ENCODE data around the gene ABCC4.
A peak's percentile ranks its signal among the peaks of the same experiment; 100 is the strongest.

The ABCC4 gene

GRCh38 chr13:95188128-95188527 lies 113.1 kb downstream of the ABCC4 start:
- Histone ChIP-seq H3K27me3 (no peaks in the 10 kb centered on the region), H3K4me1 (no peaks in the 10 kb centered on the region), H3K4me3 (no peak overlapping the region), H3K36me3 (no peaks in the 10 kb centered on the region), H3K9me3 (no peaks in the 10 kb centered on the region), H3K27ac (no peak overlapping the region)
- intact Hi-C loops (cut with DNase I; ENCODE audit: low total_unique reads), result no loop called here
- TF ChIP-seq CTCF (IDR thresholded peaks at IDR 0.05), result no peak
- DNase-seq, result no peak

- DNase-seq, result peak in 1 of 2 donors; percentile 33
- H3K27ac ChIP-seq, result no peak overlapping the region
- intact Hi-C loops (cut with DNase I; ENCODE audit: low total_unique reads), result no loop called here
These were observed 115.4 kb downstream of the ABCC4 start for GRCh38 chr13:95185851-95186250.

GRCh38 chr13:95185311-95185710 lies 115.9 kb downstream of the ABCC4 start:
- TF ChIP-seq CTCF (IDR thresholded peaks at IDR 0.05), result no peak
- Histone ChIP-seq H3K27me3 (no peaks in the 10 kb centered on the region), H3K27ac (no peak overlapping the region), H3K36me3 (no peaks in the 10 kb centered on the region), H3K9me3 (no peaks in the 10 kb centered on the region), H3K4me1 (peaks cover 0 to 9% (median 0%) of the 10 kb centered on the region in 4 donors), H3K4me3 (no peak overlapping the region)
- DNase-seq, result no peak
- intact Hi-C loops (cut with DNase I; ENCODE audit: low total_unique reads), result no loop called here

More at GRCh38 chr13:95185851-95186250, 115.4 kb downstream of the ABCC4 start:
- TF ChIP-seq CTCF (IDR thresholded peaks at IDR 0.05), result no peak
- Histone ChIP-seq H3K36me3 (no peaks in the 10 kb centered on the region), H3K4me1 (peaks cover 0 to 6% (median 0%) of the 10 kb centered on the region in 4 donors), H3K9me3 (no peaks in the 10 kb centered on the region), H3K4me3 (no peak overlapping the region), H3K27me3 (no peaks in the 10 kb centered on the region)

GRCh38 chr13:95184317-95184716 lies 116.9 kb downstream of the ABCC4 start:
- Histone ChIP-seq H3K4me1 (peaks cover 0 to 9% (median 0%) of the 10 kb centered on the region in 4 donors), H3K4me3 (no peak overlapping the region), H3K27me3 (no peaks in the 10 kb centered on the region), H3K36me3 (no peaks in the 10 kb centered on the region), H3K27ac (no peak overlapping the region), H3K9me3 (no peaks in the 10 kb centered on the region)
- intact Hi-C loops (cut with DNase I; ENCODE audit: low total_unique reads), result no loop called here
- no peak for DNase-seq
- no peak for TF ChIP-seq CTCF (IDR thresholded peaks at IDR 0.05)

GRCh38 chr13:95182570-95183265 lies 118.5 kb downstream of the ABCC4 start:
- Histone ChIP-seq H3K4me3 (no peak overlapping the region), H3K4me1 (peaks cover 0 to 9% (median 0%) of the 10 kb centered on the region in 4 donors), H3K27me3 (no peaks in the 10 kb centered on the region), H3K9me3 (no peaks in the 10 kb centered on the region), H3K27ac (no peak overlapping the region), H3K36me3 (no peaks in the 10 kb centered on the region)
- no peak for DNase-seq
- intact Hi-C loops (cut with DNase I; ENCODE audit: low total_unique reads), result no loop called here
- no peak for TF ChIP-seq CTCF (IDR thresholded peaks at IDR 0.05)

Data from tibial artery (tissue), 4 donors.